Stimulated activated naive CD8-positive, alpha-beta T cell treated with anti-CD3 and anti-CD28 coated beads, Interleukin-15, amount 100 ng/mL, for 72 hours (primary cell): ENCODE measurements around the gene MYH1.

Experiments
- ATAC-seq: fragments of 150-1000 bp; cut with Tn5 transposase; 2 replicates; pipeline ENCODE4 v1.10.0; 2021; ENCODE audit warnings: mild to moderate bottlenecking, moderate library complexity
- DNase-seq, 2 donors: peaks; one replicate each; pipeline ENCODE4 v3.0.0; 2021 to 2022
- H3K27ac Mint-ChIP-seq, 2 donors: one replicate each; pipeline ENCODE4 v1.8.0; 2022; ENCODE audit warnings: mild to moderate bottlenecking in 2 of 2, mixed read lengths in 2 of 2, moderate library complexity in 2 of 2
- H3K27me3 Mint-ChIP-seq: one replicate; pipeline ENCODE4 v1.8.0; 2022; ENCODE audit warnings: mixed read lengths
- H3K4me1 Mint-ChIP-seq: one replicate; pipeline ENCODE4 v1.8.0; 2022; ENCODE audit warnings: mild to moderate bottlenecking, mixed read lengths
- H3K4me3 Mint-ChIP-seq, 2 donors: one replicate each; pipeline ENCODE4 v1.8.0; 2022; ENCODE audit warnings: mild to moderate bottlenecking in 2 of 2, mixed read lengths in 2 of 2, moderate library complexity in 1 of 2
- H3K9me3 Mint-ChIP-seq, 2 donors: one replicate each; pipeline ENCODE4 v1.8.0; 2022; ENCODE audit warnings: mixed read lengths in 2 of 2

MYH1 gene

DNA sequence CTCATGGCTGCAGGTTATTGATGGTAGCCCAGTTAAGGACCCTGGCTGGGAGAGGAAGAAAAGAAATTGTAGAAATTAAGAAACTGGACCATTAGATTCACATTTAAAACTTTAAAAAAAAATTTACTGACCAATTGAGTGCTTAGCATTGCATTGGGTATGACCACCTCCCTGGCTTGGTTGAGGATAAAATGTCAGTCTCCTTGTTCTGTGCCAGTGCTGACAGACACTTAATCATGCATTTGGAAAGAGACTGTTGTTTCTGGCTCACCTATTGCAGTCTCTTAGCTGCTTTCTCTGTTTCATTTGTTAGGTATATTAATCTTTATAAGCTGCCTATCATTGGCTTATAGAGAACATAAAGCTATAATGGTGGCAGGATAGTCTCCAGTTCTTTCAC lies 1.7 kb downstream of the MYH1 start:
- H3K4me3 Mint-ChIP-seq = no peak overlapping the region
- H3K4me1 Mint-ChIP-seq = no peaks in the 10 kb centered on the region
- no peak for DNase-seq
- H3K27ac Mint-ChIP-seq = no peak overlapping the region
- no peaks in the 10 kb centered on the region for H3K9me3 Mint-ChIP-seq
- no peaks in the 10 kb centered on the region for H3K27me3 Mint-ChIP-seq
- no peak for ATAC-seq

DNA sequence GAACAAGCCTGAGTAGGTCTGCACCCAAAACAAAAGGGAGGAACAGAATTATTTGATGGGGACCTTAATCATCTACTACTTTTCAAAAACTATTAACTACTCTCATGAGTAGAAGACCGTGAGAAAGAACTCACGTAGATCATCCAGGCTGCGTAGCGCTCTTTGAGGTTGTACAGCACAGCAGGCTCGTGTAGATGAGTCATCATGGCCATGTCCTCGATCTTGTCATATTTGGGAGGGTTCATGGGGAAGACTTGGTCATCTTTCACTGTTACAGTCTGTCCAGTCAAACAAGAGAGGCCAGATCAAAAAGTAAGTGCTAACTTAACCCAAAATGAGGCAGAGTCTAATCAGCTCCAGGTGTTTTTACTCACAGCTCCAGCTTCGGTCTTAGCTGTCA lies 2.3 kb downstream of the MYH1 start:
- no peak overlapping the region for H3K27ac Mint-ChIP-seq
- no peaks in the 10 kb centered on the region for H3K27me3 Mint-ChIP-seq
- DNase-seq (no peak), ATAC-seq (no peak)
- no peaks in the 10 kb centered on the region for H3K4me1 Mint-ChIP-seq
- no peak overlapping the region for H3K4me3 Mint-ChIP-seq
- H3K9me3 Mint-ChIP-seq = no peaks in the 10 kb centered on the region

DNA sequence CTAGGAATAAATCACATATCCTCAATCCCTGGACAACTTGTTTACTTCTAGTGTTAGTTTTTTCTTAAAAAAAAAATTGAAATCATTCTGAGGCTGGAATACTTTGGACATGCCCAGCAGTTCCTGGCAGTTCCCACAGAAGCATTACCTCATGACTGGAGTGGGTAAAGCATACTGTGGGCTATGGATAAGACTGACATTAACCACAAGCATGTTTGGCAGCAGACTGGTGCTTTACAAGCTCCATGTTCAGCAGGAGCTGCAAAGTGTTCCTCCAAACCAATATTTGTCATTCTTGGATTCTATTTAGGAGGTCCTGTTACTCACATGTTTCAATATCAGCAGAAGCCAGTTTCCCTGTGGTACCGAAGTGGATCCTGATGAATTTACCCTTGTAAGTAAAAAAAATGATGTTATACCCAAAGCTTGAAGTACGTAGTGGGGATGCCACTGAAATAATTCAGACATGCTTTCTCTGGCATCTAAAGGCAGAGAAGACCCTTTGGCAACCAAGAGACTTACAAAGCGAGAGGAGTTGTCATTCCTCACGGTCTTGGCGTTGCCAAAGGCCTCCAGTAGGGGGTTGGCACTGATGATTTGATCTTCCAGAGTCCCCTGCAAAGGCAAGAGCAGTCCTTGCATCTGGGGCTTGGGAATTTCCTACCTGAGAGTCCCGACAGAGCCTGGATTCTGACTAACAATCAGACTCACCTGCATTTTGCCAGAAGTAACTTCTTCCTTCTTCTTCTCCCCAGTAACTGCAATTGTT lies 4.9 kb downstream of the MYH1 start:
- Mint-ChIP-seq H3K27me3 (no peaks in the 10 kb centered on the region), H3K27ac (no peak overlapping the region), H3K9me3 (no peaks in the 10 kb centered on the region), H3K4me3 (no peak overlapping the region), H3K4me1 (no peaks in the 10 kb centered on the region)
- ATAC-seq = no peak
- DNase-seq = no peak

DNA sequence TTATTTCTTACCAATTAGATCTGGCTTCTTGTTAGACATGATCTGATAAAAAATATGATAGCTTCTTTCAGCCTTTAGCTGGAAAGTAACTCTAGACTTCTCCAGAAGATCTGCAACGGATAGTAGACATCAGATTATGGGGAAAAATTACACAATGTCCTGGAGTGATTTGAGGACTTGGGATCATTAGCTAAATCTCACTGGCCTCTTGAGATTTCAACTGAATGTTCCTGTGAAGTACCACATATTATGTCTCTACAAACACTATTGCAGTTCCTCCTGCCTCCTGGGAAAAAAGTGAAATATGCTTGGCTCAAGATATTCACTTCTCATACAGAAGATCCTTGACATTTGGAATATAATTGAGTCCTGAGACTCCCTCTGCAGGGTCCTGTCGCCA lies 5.5 kb downstream of the MYH1 start:
- no peak for ATAC-seq
- Mint-ChIP-seq H3K9me3 (no peaks in the 10 kb centered on the region), H3K27ac (no peak overlapping the region), H3K4me1 (no peaks in the 10 kb centered on the region), H3K4me3 (no peak overlapping the region), H3K27me3 (no peaks in the 10 kb centered on the region)
- no peak for DNase-seq

DNA sequence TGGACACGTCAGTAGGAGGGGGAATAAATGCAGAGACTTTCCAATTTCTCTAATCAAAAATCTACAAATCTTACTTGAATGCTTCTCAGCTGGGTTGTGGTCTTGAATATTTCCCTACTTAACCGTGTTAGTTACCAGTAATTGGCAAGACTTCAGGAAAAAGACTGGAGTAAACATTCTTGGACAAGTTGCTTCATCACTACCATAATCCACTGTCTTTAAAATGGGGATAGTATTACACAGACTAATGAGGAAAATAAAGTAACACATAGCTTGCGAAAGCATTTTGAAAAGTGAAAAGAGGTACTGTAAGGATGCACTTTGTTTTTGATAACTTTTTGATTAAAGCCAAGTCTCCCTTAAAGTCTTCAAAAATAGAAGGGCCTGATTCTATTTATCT lies 18.4 kb downstream of the MYH1 start:
- Mint-ChIP-seq H3K27ac (no peak overlapping the region), H3K27me3 (peaks cover 20% of the 10 kb centered on the region), H3K4me3 (no peak overlapping the region), H3K4me1 (no peaks in the 10 kb centered on the region), H3K9me3 (no peaks in the 10 kb centered on the region)
- no peak for ATAC-seq
- no peak for DNase-seq

DNA sequence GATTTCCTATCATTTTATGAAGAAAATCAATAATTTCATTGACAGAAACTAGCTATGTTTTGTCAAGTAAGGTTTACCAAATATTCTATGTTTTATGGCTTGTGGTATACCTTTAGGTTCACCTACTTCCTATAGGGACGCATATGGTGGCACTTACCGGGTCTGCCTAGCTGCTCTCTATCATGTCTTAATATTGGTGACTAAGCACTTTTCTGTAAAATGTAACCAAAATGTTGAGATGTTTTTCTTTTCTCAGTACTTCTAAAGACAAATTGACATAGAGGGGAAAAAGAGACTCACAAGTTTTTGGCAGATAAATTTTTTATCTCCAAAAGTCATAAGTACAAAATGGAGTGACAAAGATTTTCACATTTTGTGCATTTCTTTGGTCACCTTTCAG lies 26.3 kb downstream of the MYH1 start:
- Mint-ChIP-seq H3K27me3 (peaks cover 8% of the 10 kb centered on the region), H3K9me3 (peaks cover 28 to 35% of the 10 kb centered on the region in 2 donors), H3K27ac (no peak overlapping the region), H3K4me1 (no peaks in the 10 kb centered on the region), H3K4me3 (no peak overlapping the region)
- ATAC-seq = no peak
- DNase-seq = no peak

DNA sequence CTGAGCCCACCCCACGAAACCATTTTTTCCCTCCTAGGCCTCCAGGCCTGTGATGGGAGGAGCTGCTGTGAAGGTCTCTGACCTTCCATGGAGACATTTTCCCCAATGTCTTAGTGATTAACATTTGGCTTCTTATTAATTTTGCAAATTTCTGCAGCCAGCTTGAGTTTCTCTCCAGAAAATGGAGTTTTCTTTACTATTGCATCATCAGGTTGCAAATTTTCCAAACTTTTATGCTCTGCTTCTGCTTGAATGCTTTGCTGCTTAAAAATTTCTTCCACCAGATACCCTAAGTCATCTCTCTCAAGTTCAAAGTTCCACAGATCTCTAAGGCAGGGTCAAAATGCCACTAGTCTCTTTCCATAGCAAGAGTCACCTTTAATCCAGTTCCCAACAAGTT lies 36.1 kb downstream of the MYH1 start:
- Mint-ChIP-seq H3K9me3 (peaks cover 23 to 25% of the 10 kb centered on the region in 2 donors), H3K27me3 (no peaks in the 10 kb centered on the region), H3K4me1 (no peaks in the 10 kb centered on the region), H3K4me3 (no peak overlapping the region), H3K27ac (no peak overlapping the region)
- ATAC-seq (no peak), DNase-seq (no peak)

DNA sequence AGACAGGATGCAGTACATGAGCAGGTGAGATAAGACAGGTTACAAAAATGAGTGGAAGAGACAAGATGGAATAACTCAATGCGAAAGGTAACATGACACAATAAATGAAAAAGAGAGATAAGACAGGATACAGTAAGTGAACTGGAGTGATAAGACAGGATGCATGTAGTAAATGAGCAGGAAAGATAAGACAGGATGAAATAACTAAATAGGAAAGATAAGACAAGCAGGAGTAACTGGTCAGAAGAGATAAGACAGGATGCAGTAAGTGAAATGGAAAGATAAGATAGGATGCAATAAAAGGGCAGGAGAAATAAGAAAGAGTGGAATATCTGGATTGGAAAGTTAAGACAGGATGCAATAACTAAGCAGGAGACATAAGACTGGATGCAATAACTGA lies 40.6 kb downstream of the MYH1 start:
- DNase-seq (no peak), ATAC-seq (no peak)
- H3K4me3 Mint-ChIP-seq = no peak overlapping the region
- no peaks in the 10 kb centered on the region for H3K4me1 Mint-ChIP-seq
- no peaks in the 10 kb centered on the region for H3K27me3 Mint-ChIP-seq
- peaks cover 3 to 4% of the 10 kb centered on the region in 2 donors for H3K9me3 Mint-ChIP-seq
- H3K27ac Mint-ChIP-seq = no peak overlapping the region

DNA sequence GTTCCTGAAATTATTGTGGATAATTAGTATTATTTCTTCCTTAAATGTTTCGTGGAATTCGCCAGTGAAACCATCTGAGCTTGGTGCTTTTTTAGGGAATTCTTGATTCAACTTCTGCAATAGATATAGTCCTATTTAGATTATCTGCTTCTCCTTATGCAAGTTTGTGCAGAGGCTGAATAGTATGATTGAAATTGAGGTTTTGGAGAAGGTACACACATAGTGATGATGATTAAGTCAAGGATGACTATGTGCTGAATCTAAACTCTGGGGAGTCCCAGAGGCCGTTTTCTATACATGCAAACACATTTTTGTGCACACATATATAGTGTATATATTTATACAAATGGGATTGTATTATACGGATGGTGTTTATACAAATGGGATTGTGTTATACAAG lies 43.8 kb downstream of the MYH1 start:
- Mint-ChIP-seq H3K9me3 (no peaks in the 10 kb centered on the region), H3K4me1 (no peaks in the 10 kb centered on the region), H3K27ac (no peak overlapping the region), H3K4me3 (no peak overlapping the region), H3K27me3 (no peaks in the 10 kb centered on the region)
- DNase-seq (no peak), ATAC-seq (no peak)

DNA sequence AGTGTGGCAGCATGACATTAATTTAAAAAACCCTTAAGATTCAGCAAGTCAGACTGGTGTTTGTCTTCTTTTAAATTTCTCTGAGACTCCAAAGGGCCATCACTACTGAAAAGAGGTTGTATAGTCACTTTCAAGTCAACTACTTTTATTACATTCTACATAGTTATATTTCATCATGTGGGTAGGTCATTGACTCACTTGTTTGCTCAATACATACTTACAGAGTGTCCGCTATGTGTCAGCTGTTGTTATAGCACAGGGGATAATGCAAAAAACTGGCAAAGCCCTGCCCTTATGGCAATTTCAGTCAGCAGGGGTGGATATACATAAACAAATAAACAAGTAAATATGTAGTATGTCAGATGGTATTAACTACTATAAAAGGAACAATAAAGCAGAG lies 46.5 kb downstream of the MYH1 start:
- DNase-seq (no peak), ATAC-seq (no peak)
- Mint-ChIP-seq H3K27ac (no peak overlapping the region), H3K9me3 (no peaks in the 10 kb centered on the region), H3K4me1 (no peaks in the 10 kb centered on the region), H3K27me3 (no peaks in the 10 kb centered on the region), H3K4me3 (no peak overlapping the region)

DNA sequence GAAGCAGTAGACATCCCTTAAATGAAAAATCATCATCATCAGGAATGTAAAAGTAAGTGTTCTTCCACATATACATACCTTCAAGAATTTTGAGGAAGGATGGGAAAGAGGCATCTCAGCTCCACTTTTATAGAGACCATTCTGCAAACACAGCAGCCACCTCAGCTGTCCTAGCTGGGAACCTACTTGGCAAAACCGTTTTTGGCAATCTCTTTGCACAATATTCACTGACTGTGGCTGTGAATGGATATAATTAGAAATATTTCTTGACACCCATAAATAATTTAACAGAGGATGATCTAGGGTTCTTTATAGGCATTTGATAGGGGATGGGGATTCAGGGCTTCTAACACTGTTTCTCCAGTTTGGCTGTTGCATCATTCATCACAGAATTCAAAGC lies 48.9 kb downstream of the MYH1 start, which contains the start of gene MYH4:
Gene MYH4, minus strand, starts transcription at position 101 of the 400 bp plus-strand sequence. CDS start 2,814 bp downstream, outside the sequence.
- no peak for ATAC-seq
- no peak for DNase-seq
- no peaks in the 10 kb centered on the region for H3K9me3 Mint-ChIP-seq
- H3K27ac Mint-ChIP-seq = no peak within 1 kb of the TSS
- no peaks in the 10 kb centered on the region for H3K27me3 Mint-ChIP-seq
- no peak within 1 kb of the TSS for H3K4me3 Mint-ChIP-seq
- H3K4me1 Mint-ChIP-seq = no peaks in the 10 kb centered on the region

DNA sequence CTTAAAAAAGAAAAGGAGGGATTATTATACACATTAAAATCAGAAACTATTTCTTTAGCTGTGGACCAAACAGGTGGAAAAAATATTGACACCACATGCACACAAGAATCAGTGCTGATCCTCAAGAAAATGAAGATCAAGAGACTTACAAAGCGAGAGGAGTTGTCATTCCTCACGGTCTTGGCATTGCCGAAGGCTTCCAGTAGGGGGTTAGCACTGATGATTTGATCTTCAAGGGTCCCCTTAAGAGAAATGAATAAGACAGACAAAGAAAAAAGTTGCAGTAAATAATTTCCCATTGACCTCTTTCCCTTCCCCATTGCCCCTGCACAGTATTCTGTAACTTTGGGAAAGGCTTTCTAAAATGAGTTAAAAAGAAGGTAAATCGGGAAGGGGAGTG lies 54.9 kb downstream of the MYH1 start:
- H3K9me3 Mint-ChIP-seq = no peaks in the 10 kb centered on the region
- H3K27me3 Mint-ChIP-seq = peaks cover 17% of the 10 kb centered on the region
- ATAC-seq (no peak), DNase-seq (no peak)
- no peaks in the 10 kb centered on the region for H3K4me1 Mint-ChIP-seq
- no peak overlapping the region for H3K27ac Mint-ChIP-seq
- H3K4me3 Mint-ChIP-seq = no peak overlapping the region

DNA sequence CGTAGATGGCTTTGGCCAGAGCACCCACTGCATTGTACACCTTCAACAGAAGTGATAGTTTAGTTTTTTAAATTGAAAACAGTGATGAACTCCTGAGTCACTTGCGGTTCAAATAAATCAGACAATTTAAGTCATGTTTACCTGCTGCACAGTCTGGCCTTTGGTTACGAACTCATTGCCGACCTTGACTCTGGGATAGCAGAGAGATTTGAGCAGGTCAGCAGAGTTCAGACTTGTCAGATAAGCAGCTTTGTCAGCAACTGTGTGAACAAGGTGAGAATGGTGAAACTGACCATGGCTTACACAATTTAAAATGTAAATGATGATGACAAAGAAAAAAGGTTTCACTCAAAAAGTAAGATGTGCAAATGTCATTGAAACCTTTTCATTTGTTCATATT lies 58.3 kb downstream of the MYH1 start:
- no peak for ATAC-seq
- no peak overlapping the region for H3K4me3 Mint-ChIP-seq
- H3K27ac Mint-ChIP-seq = no peak overlapping the region

DNA sequence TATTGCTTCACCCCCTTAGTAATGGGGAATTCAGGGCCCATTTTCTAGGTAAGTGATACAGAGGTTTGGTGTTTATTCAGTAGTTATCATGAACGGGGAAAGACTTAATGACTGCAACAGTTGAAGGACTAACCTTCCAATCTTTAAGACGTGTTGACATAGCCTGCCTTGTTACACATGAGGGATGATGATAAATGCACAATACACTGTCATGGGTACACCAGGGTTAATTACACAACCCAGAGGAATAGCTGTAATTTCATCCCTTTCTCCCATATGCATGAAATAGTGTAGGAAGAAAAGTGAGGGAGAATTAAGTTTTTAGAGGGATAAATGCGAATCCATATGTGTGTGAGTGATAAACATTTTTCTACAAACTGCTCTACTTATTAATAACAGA lies 59.6 kb downstream of the MYH1 start:
- H3K4me1 Mint-ChIP-seq = no peaks in the 10 kb centered on the region
- DNase-seq = no peak
- no peak overlapping the region for H3K27ac Mint-ChIP-seq
- no peak overlapping the region for H3K4me3 Mint-ChIP-seq
- no peaks in the 10 kb centered on the region for H3K9me3 Mint-ChIP-seq
- ATAC-seq = no peak
- peaks cover 18% of the 10 kb centered on the region for H3K27me3 Mint-ChIP-seq

More for the DNA sequence above, 58.3 kb downstream of the MYH1 start:
- H3K4me1 Mint-ChIP-seq = no peaks in the 10 kb centered on the region
- peaks cover 18% of the 10 kb centered on the region for H3K27me3 Mint-ChIP-seq
- no peak for DNase-seq
- no peaks in the 10 kb centered on the region for H3K9me3 Mint-ChIP-seq

DNA sequence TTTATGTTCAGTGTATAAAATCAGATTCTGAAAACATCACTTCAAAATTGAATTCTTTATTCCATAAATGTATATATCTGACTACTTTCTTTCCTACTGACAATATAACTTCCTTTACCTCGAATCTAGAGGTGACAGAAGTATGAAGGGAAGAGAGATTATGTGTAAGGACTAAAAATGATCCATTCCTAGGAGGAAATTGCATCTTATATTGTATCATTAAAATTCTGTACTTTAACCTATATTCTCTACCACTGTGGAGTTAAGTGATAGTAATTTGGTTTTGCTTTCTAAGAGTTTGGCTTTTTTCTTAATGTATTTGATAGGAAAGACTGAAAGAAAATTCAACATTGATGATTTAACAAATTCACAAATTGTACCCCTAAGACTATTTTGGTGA lies 60.4 kb downstream of the MYH1 start:
- ATAC-seq (no peak), DNase-seq (no peak)
- peaks cover 18% of the 10 kb centered on the region for H3K27me3 Mint-ChIP-seq
- H3K9me3 Mint-ChIP-seq = no peaks in the 10 kb centered on the region
- no peak overlapping the region for H3K27ac Mint-ChIP-seq
- no peaks in the 10 kb centered on the region for H3K4me1 Mint-ChIP-seq
- no peak overlapping the region for H3K4me3 Mint-ChIP-seq

DNA sequence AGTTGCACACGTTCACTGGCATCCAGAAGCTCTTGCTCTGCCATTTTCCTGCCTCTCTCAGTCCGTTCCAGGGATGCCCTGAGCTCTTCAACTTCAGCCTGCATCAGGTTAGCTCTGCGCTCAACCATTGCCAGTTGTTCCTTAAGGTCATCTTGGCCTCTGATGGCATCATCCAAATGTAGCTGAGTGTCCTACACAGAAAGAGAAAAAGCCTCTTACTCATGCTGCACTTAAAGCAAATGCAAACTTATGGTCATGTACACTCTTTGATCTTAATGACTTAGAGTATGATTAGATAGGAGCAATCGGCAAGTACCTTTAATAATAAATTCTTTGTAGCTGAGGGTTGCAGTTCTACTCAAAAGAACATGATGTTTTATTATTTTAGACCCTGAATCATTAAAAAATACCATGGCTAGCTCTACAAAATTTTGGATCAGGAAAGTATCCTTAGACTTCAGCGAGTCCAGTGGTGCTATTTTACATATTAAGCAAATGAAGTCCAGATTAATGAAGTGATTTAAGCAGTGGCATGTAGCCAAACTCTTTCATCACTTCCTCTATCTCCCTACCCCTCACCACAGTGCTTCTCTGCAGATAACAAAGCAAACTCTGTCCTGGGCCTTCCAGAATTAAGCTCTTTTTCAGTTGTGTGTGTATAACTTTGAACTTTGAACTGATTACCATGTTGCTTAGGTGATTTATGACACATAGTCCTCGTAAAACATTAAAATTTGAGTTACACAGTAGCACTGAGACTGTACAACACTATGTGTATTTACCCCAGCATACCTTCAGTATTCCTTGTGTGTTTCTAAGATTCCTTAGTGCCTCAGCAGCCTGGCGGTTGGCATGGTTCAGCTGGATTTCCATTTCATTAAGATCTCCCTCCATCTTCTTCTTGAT lies 71.1 kb downstream of the MYH1 start:
- H3K27me3 Mint-ChIP-seq = peaks cover 50% of the 10 kb centered on the region
- no peaks in the 10 kb centered on the region for H3K4me1 Mint-ChIP-seq
- H3K4me3 Mint-ChIP-seq = no peak overlapping the region
- H3K27ac Mint-ChIP-seq = no peak overlapping the region
- peaks cover 3 to 5% of the 10 kb centered on the region in 2 donors for H3K9me3 Mint-ChIP-seq
- DNase-seq (no peak), ATAC-seq (no peak)
